GM21576 (cell line): ENCODE data around the gene BTBD7.
"Not testable (repeated sequence)": the region's sequence is repeated elsewhere in the genome, so short reads cannot be mapped to it uniquely, and the experiment has no call there.

Source experiments
- ATAC-seq: cut with Tn5 transposase; IDR thresholded peaks from one replicate; pipeline ENCODE4 v1.9.1; 2021; ENCODE audit warnings: mild to moderate bottlenecking, moderate library complexity; ENCODE audit not compliant: unreplicated experiment

Gene BTBD7

GRCh38 chr14:93246534-93246933 lies 86.3 kb downstream of the BTBD7 start:
- ATAC-seq, result no peak

GRCh38 chr14:93245764-93246420 lies 86.9 kb downstream of the BTBD7 start:
- ATAC-seq, result no peak

GRCh38 chr14:93240678-93241000 lies 92.2 kb downstream of the BTBD7 start:
- ATAC-seq, result no peak

GRCh38 chr14:93239869-93240677 lies 92.8 kb downstream of the BTBD7 start:
- no peak for ATAC-seq

- no peak for ATAC-seq
These were observed 98.0 kb downstream of the BTBD7 start for GRCh38 chr14:93234798-93235197.

- not testable (repeated sequence) for ATAC-seq
These were observed 99.8 kb downstream of the BTBD7 start for GRCh38 chr14:93233078-93233477.

GRCh38 chr14:93232159-93232558 lies 100.7 kb downstream of the BTBD7 start:
- no peak for ATAC-seq

GRCh38 chr14:93231129-93231979 lies 101.5 kb downstream of the BTBD7 start:
- no peak for ATAC-seq

- ATAC-seq, result no peak
These were observed 102.3 kb downstream of the BTBD7 start for GRCh38 chr14:93230539-93230938.

GRCh38 chr14:93228550-93228949 lies 104.3 kb downstream of the BTBD7 start:
- no peak for ATAC-seq

GRCh38 chr14:93223565-93223964 lies 109.3 kb downstream of the BTBD7 start:
- ATAC-seq, result no peak

GRCh38 chr14:93220509-93220908 lies 112.3 kb downstream of the BTBD7 start:
- ATAC-seq, result no peak

GRCh38 chr14:93219103-93219726 lies 113.6 kb downstream of the BTBD7 start:
- ATAC-seq, result peak; percentile 82

- no peak for ATAC-seq
These were observed 118.2 kb downstream of the BTBD7 start for GRCh38 chr14:93214598-93214997.

GRCh38 chr14:93212432-93212831 lies 120.4 kb downstream of the BTBD7 start:
- peak; percentile 70 for ATAC-seq

- peak; percentile 40 for ATAC-seq
These were observed 125.1 kb downstream of the BTBD7 start for GRCh38 chr14:93207468-93208308.

- ATAC-seq, result peak; percentile 86
These were observed 125.9 kb downstream of the BTBD7 start, which contains the start of the genes GON7 and UBR7 for GRCh38 chr14:93206793-93207467. Gene GON7 (minus strand): TSS chr14:93207065. CDS start chr14:93207037, 28 bp downstream. Gene UBR7 (plus strand): TSS chr14:93207256. CDS start chr14:93207292, 36 bp downstream.

- ATAC-seq, result no peak
These were observed 131.6 kb downstream of the BTBD7 start for GRCh38 chr14:93201155-93201704.

GRCh38 chr14:93200553-93200952 lies 132.3 kb downstream of the BTBD7 start:
- ATAC-seq, result no peak
